ENCODE data around the gene ERVK3-1. TPM values are rescaled to one million over a fixed set of nuclear protein-coding genes. Genes with fewer than 3 reads are reported as not detected.

The ERVK3-1 gene
- total and polyA plus RNA-seq, 2 of the 13 experiments (the other 11 are each of a cell fraction or from before 2014, with no cell fraction given) = 28.5 to 38.7 TPM

GRCh38 chr19:58278541-58279041 lies 26.6 kb upstream of the ERVK3-1 start, which contains the start of gene ZNF8 (continued):
- TF ChIP-seq TERF1 (CRISPR knock-in tag; IDR thresholded peaks at IDR 0.05) = no peak
- no peak; the same call in 1 of the 2 replicates for TF ChIP-seq ZNF670 (CRISPR knock-in tag; IDR thresholded peaks at IDR 0.05; ENCODE audit: borderline replicate concordance)
- no peak for TF ChIP-seq SMARCE1 (IDR thresholded peaks at IDR 0.05; ENCODE audit: borderline replicate concordance)
- no peak for TF ChIP-seq SRF (IDR thresholded peaks at IDR 0.05; ENCODE audit: low read depth, low read length)
- no peak for TF ChIP-seq SRSF9 (IDR thresholded peaks at IDR 0.05; ENCODE audit: borderline replicate concordance, insufficient read depth, low read depth, low read length, poor library complexity, severe bottlenecking)
- TF ChIP-seq NFE2 (CRISPR knock-in tag; IDR thresholded peaks at IDR 0.05) = no peak
- no peak for TF ChIP-seq KLF11 (CRISPR knock-in tag; IDR thresholded peaks at IDR 0.05)
- TF ChIP-seq IRF1 (CRISPR knock-in tag; IDR thresholded peaks at IDR 0.05; ENCODE audit: low read depth) = no peak
- TF ChIP-seq KDM6A (CRISPR knock-in tag; IDR thresholded peaks at IDR 0.05; ENCODE audit: low read depth) = no peak
- no peak for TF ChIP-seq GPBP1L1 (CRISPR knock-in tag; IDR thresholded peaks at IDR 0.05)
- no peak; the same call in 1 of the 2 replicates for TF ChIP-seq ZNF775 (CRISPR knock-in tag; IDR thresholded peaks at IDR 0.05; ENCODE audit: borderline replicate concordance)
- peak; percentile 67 for TF ChIP-seq CHD2 (IDR thresholded peaks at IDR 0.05; ENCODE audit: low read depth, low read length)
- TF ChIP-seq BCL3 (CRISPR knock-in tag; IDR thresholded peaks at IDR 0.05) = no peak
- 0 out of 2 replicates have a peak, but pooled peaks have one; percentile 75 for TF ChIP-seq ZNF224 (CRISPR knock-in tag; IDR thresholded peaks at IDR 0.05)
- no peak for TF ChIP-seq CREB3 (CRISPR knock-in tag; IDR thresholded peaks at IDR 0.05)
- peak; percentile 53; the same call in 1 of the 2 replicates for TF ChIP-seq ZSCAN31 (CRISPR knock-in tag; IDR thresholded peaks at IDR 0.05; ENCODE audit: low read depth)
- no peak for TF ChIP-seq ATF3 (CRISPR knock-in tag; IDR thresholded peaks at IDR 0.05)
- no peak for TF ChIP-seq ZNF547 (CRISPR knock-in tag; IDR thresholded peaks at IDR 0.05)
- TF ChIP-seq MXD3 (CRISPR knock-in tag; IDR thresholded peaks at IDR 0.05) = peak; percentile 69; the same call in 1 of the 2 replicates
- no peak for TF ChIP-seq ZNF232 (CRISPR knock-in tag; IDR thresholded peaks at IDR 0.05; ENCODE audit: borderline replicate concordance)
- no peak; the same call in 1 of the 2 replicates for TF ChIP-seq PAX8 (CRISPR knock-in tag; IDR thresholded peaks at IDR 0.05; ENCODE audit: borderline replicate concordance)
- TF ChIP-seq HNRNPUL1 (IDR thresholded peaks at IDR 0.05; ENCODE audit: low read depth, low read length) = no peak
- no peak for TF ChIP-seq ERF (CRISPR knock-in tag; IDR thresholded peaks at IDR 0.05)
